ENCODE results near the gene GTPBP4. TPM values are rescaled to one million over a fixed set of nuclear protein-coding genes. Genes with fewer than 3 reads are reported as not detected.
"Not testable (repeated sequence)": the region's sequence is repeated elsewhere in the genome, so short reads cannot be mapped to it uniquely, and the experiment has no call there.

The GTPBP4 gene
- total RNA-seq, 1 donor from 2014 or later: 33.8 TPM

DNA sequence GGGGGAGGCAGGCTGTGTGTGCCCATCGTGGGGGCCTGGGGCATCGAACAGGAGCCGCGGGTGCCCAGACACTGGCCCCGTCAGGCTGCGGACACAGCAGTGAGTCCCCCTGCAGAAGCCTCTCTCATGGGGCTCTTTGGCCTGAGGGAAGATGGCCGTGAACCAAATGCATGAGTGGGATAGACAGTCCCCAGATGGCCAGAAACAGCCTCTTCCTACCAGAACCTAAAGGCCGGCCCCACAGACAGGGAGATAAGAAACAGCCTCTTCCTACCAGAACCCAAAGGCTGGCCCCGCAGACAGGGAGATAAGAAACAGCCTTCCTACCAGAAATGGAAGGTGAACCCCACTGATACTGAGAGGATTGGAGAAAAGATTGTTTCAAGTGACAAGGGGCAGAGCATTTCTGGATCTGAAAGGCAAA lies 20.8 kb downstream of the GTPBP4 start:
- TF ChIP-seq, protein P1, sequence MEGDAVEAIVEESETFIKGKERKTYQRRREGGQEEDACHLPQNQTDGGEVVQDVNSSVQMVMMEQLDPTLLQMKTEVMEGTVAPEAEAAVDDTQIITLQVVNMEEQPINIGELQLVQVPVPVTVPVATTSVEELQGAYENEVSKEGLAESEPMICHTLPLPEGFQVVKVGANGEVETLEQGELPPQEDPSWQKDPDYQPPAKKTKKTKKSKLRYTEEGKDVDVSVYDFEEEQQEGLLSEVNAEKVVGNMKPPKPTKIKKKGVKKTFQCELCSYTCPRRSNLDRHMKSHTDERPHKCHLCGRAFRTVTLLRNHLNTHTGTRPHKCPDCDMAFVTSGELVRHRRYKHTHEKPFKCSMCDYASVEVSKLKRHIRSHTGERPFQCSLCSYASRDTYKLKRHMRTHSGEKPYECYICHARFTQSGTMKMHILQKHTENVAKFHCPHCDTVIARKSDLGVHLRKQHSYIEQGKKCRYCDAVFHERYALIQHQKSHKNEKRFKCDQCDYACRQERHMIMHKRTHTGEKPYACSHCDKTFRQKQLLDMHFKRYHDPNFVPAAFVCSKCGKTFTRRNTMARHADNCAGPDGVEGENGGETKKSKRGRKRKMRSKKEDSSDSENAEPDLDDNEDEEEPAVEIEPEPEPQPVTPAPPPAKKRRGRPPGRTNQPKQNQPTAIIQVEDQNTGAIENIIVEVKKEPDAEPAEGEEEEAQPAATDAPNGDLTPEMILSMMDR (IDR thresholded peaks at IDR 0.05; ENCODE audit: borderline replicate concordance): no peak
- intact Hi-C loops (cut with micrococcal nuclease): no loop called here

DNA sequence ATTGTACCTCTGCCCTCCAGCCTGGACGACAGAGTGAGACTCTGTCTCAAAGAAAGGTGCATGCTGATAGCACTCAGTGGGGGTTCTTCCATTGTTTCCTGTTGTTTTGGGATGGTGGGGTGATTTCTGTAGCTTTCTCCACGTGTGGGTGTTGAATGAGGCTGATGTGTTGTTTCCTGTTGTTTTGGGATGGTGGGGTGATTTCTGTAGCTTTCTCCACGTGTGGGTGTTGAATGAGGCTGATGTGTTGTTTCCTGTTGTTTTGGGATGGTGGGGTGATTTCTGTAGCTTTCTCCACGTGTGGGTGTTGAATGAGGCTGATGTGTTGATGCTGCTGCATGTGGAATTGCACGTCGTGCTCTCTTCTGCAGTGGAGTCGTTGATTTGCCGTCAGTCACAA lies 21.7 kb downstream of the GTPBP4 start:
- DNase-seq; H3K4me3 ChIP-seq; intact Hi-C loops (cut with micrococcal nuclease); H3K9me3 ChIP-seq (replicated peaks); H3K27ac ChIP-seq (replicated peaks); H3K4me1 ChIP-seq; H3K27me3 ChIP-seq (ENCODE audit: low read depth): not testable (repeated sequence)
- H3K36me3 ChIP-seq: peaks cover 98% of the 10 kb centered on the region

More for the DNA sequence above, 20.8 kb downstream of the GTPBP4 start:
- H3K36me3 ChIP-seq: peaks cover 98% of the 10 kb centered on the region
- no peak for DNase-seq
- H3K4me1 ChIP-seq: no peaks in the 10 kb centered on the region
- no peaks in the 10 kb centered on the region for H3K9me3 ChIP-seq (replicated peaks)
- H3K4me3 ChIP-seq: no peak overlapping the region
- no peaks in the 10 kb centered on the region for H3K27me3 ChIP-seq (ENCODE audit: low read depth)
- H3K27ac ChIP-seq (replicated peaks): no peak overlapping the region

DNA sequence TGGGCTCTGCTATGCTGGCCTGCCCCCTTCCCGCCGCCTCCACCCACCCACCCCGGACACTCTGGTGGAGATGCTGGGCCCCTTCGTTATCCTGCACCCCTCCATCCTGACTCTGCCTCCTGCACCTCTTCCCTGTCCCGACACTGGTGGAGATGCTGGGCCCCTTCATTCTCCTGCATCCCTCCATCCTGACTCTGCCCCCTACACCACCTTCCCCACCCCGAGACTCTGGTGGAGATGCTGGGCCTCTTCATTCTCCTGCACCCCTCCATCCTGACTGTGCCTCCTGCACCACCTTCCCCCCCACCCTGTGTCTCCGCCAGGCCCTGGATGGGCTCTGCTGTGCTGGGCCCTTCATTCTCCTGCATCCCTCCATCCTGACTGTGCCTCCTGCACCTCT lies 22.5 kb downstream of the GTPBP4 start:
- H3K4me3 ChIP-seq: no peak overlapping the region
- H3K4me1 ChIP-seq: no peaks in the 10 kb centered on the region
- no peak overlapping the region for H3K27ac ChIP-seq (replicated peaks)
- TF ChIP-seq, protein P1 (IDR thresholded peaks at IDR 0.05; ENCODE audit: borderline replicate concordance): no peak
- no peaks in the 10 kb centered on the region for H3K27me3 ChIP-seq (ENCODE audit: low read depth)
- H3K9me3 ChIP-seq (replicated peaks): no peaks in the 10 kb centered on the region
- intact Hi-C loops (cut with micrococcal nuclease): no loop called here
- no peak for DNase-seq
- peaks cover 94% of the 10 kb centered on the region for H3K36me3 ChIP-seq

DNA sequence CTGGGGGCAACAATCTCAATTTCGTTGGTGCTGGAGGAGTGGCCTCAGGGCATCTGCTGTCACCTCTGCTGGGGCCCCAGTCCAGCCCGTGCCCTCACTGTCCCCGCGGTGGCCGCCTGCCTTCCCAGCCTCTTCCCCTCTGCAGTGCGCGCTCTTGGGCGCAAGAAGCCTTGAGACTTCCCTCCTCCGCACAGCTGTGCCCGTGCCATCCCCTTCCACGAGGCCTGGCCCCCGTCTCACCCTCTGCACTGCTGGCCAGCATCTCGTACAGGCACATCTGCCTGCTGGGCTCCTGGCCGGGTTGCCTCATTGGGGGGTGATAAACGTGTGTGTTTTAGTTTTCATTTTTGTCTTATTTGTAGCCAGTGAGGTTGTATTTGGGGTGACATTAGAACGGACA lies 23.5 kb downstream of the GTPBP4 start:
- intact Hi-C loops (cut with micrococcal nuclease): no loop called here
- Histone ChIP-seq H3K36me3 (peaks cover 94% of the 10 kb centered on the region), H3K4me3 (no peak overlapping the region), H3K27ac (replicated peaks) (no peak overlapping the region), H3K9me3 (replicated peaks) (no peaks in the 10 kb centered on the region), H3K27me3 (ENCODE audit: low read depth) (no peaks in the 10 kb centered on the region), H3K4me1 (no peaks in the 10 kb centered on the region)
- TF ChIP-seq, protein P1 (IDR thresholded peaks at IDR 0.05; ENCODE audit: borderline replicate concordance): no peak
- no peak for DNase-seq

DNA sequence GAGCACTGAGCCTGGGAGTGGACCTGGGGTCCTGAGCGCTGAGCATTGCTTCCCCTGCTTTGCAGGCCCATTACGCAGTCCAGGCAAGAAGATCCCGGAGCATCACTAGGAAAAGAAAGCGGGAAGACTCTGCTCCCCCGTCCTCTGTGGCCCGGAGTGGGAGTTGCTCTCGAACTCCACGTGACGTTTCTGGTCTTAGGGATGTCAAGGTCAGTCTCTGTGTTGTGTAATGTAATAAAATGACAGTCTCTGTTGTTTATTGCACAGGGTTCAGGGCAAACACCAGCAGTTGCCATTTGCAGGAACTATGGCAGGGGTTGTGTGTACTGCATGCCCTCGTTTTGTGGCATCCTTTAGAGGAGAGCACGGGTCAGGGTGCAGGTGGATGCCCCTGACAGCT lies 27.5 kb downstream of the GTPBP4 start:
- intact Hi-C loops (cut with micrococcal nuclease): no loop called here
- Histone ChIP-seq H3K36me3 (peaks cover 88% of the 10 kb centered on the region), H3K4me1 (no peaks in the 10 kb centered on the region), H3K27ac (replicated peaks) (no peak overlapping the region), H3K4me3 (no peak overlapping the region), H3K9me3 (replicated peaks) (no peaks in the 10 kb centered on the region), H3K27me3 (ENCODE audit: low read depth) (no peaks in the 10 kb centered on the region)
- TF ChIP-seq, protein P1 (IDR thresholded peaks at IDR 0.05; ENCODE audit: borderline replicate concordance): no peak
- no peak for DNase-seq

DNA sequence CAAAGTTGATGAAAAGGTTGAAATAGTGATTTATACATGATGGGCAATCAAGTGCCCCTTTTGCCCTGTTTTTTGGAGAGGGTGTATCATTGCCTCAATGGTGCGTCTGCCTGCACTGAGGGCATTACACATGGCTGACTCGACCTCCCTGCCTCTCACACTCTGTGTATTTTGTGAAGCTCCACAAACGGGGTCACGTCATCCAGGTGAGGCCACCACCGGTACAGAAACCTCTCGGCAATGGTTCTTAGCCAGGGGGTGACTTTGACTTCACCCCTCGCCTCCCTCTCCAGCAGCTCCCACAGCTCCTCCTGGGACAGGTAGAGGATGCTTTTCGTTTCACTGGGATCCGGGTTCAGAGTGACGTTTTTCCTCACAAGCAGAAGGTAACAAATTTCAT lies 31.1 kb downstream of the GTPBP4 start:
- Histone ChIP-seq H3K9me3 (replicated peaks) (no peaks in the 10 kb centered on the region), H3K27me3 (ENCODE audit: low read depth) (no peaks in the 10 kb centered on the region), H3K4me1 (no peaks in the 10 kb centered on the region), H3K4me3 (no peak overlapping the region), H3K27ac (replicated peaks) (no peak overlapping the region), H3K36me3 (peaks cover 51% of the 10 kb centered on the region)
- intact Hi-C loops (cut with micrococcal nuclease): no loop called here
- DNase-seq: no peak
- TF ChIP-seq, protein P1 (IDR thresholded peaks at IDR 0.05; ENCODE audit: borderline replicate concordance): no peak
